Central memory CD4-positive, alpha-beta T cell (primary cell): ENCODE results near the gene RBP5.
"Not testable (repeated sequence)": the region's sequence is repeated elsewhere in the genome, so short reads cannot be mapped to it uniquely, and the experiment has no call there.

ENCODE experiments used
- DNase-seq: peaks from one replicate; pipeline ENCODE4 v3.0.0; 2022

The RBP5 gene

DNA sequence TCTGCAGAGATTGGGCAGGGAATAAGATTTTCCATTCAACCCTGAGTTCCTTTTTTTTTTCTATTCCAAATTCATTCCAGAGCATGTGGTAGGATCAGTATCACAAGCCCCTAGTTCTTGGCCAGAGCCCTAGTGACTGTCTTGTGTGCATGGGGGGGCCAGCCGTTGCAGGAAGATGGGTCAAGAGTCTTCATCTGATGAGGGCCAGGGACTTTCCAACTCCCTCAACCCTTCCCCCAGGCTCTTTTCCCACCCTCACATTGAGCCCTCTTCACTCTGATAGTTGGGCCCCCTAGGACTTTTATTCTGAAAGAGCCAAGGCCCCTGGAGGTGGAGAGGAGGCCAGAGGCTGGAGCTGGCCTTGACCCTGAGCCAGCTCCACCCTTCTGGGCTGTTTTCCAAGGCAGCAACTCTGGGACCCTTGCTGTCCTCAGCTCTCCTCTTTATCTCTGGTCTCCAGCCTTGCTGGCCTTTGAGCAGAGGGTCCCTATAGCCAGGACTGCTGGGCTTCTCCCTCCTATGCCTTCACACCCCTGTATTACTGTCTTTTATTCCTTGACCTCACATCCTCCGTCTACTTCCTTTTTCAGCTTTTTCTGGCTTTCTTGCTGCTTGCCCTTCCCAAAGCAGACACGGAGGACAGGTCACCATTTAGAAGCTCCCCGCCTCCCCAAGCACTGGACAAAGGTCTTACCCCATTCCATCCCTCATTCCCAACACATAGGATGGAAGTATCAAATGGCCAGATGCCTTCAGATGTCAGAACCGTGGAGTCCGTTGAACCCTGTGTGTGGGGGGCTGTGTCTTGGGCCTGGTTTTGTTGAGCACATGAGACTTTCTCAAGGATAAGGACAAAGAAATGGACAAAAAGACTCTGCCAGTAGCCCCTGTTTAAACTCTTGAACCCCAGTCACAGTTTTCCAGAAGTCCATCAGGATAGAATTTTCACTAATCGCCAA lies 5.6 kb downstream of the RBP5 start:
- no peak for DNase-seq

DNA sequence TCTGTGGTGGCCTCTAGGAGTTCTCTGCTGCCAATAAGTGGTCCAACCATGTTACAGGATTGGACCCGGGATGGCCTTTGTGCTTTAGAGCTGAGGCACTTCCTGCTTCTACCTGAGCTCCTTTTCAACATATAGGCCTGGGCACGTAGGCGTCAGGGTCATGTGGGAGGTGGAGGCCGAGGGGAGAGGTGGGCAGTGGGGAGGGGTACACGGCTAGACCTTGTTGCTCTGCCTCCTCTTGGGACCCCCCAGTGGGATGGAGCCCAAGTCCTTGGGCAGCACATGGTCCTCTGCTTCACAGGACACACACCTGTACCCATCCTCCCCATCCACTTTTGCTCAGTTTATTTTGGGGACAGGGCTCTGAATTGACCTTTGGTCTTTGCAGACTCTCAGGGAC lies 7.4 kb downstream of the RBP5 start:
- DNase-seq: no peak

DNA sequence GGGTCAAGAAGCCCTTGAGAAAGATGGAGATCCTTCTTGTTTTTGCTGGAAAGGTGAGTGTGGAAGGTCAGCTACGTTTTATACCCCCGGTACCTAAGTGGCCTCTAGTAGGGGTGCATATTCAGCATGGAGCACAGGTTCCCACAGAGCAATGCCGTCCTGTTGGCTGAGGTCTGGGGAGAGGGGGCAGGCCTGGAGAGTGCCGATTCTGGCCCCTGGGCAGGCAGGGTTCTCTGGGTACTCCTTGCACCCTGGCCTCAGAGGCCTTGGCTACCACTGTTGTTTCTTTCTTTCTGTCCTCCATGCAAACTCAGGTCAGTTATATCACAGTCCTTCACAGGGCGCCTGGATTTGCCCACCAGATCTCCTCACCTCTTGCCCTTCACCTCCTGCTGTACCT lies 8.5 kb downstream of the RBP5 start:
- no peak for DNase-seq

DNA sequence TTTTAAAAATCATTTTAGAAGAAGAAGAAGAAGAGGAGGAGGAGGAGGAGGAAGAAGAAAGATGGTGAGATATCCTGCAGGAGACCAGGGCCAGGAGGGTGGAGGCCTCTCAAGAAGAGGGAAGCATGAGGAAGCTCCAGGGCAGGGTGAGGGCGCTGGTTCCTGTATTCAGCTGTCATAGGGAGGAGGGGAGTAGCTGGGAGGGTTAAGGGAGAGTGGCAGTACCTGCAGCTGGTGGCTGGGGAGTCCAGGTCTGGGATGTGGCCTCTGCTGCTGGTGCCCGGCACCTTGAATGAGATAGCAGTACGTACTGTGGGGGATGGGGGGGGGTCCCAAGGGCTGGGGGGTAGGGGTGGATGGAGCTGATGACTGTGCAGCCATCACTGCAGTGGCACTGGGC lies 9.8 kb downstream of the RBP5 start:
- no peak for DNase-seq

DNA sequence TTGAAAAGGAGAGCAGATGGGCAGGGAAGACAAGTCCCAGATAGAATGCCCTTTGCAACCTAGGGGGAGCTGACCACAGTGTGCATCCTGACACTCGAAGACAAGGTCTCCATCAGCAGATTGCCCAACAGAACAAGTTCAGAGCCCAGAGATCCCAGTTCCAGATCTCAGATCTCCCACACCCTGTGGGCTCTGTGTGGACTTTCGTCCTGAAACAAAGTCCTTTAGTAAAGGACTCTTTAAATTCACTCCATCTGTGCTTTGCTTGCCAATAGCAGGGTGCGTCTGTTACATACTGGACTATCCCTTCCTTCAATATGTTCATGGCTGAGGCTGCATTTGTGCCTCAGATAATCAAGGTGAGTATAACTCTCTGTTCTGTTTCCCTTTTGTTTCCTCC lies 11.0 kb downstream of the RBP5 start:
- DNase-seq: no peak

DNA sequence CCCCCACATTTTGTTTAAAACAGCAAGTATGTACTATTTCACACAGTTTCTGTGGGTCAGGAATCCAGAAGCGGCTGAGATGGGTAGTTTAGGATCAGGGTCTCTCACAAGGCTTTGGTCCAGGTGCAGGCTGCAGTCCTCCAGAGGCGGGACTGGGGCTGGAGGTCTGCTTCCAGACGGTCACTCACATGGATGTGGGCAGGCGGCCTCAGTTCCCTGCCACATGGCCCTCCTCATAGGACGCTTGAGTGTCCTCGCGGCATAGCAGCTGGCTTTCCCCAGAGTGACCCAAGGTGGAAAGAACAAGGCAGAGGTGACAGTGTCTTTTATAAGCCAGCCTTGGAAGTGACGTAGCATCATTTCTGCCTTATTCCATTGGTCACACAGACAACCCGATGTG lies 11.8 kb downstream of the RBP5 start:
- no peak for DNase-seq

DNA sequence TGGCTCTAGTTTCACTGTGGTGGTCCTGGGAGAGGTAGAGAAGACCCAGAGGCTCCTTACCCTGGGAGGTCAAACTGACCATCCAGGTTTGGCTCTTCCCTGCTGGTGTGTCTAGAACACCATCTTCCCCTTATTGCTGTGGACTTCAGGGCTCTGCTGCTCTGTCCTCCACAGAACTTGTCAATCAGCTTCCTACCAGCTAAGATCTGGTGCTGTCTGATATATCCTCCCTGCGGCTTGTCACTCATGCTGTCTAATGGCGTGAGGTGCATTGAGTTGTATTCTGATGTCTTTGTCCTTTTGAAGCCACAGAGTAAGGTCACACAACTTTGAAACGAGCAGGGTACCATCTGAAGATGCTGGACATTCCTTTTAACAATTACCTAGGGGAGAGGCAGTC lies 12.5 kb downstream of the RBP5 start:
- DNase-seq: no peak

DNA sequence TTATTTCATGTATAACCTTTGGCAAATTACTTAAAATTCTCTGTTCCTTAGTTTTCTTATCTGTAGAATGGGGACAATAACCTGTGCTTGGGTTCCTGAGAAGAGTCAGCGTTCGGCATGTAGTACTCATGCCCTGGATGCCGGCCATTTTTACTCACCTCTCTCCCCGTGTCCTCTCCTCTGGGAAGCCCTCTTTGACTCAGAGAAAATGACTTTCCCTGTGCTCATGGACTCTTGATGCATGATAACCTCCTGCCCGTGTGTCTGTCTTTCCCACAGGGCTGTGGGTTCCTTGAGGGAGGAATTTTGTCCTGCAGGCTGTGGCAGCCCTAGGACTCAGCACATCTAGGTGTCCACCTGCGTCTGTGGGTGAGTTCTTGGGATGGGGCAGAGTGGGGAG lies 13.8 kb downstream of the RBP5 start:
- no peak for DNase-seq

DNA sequence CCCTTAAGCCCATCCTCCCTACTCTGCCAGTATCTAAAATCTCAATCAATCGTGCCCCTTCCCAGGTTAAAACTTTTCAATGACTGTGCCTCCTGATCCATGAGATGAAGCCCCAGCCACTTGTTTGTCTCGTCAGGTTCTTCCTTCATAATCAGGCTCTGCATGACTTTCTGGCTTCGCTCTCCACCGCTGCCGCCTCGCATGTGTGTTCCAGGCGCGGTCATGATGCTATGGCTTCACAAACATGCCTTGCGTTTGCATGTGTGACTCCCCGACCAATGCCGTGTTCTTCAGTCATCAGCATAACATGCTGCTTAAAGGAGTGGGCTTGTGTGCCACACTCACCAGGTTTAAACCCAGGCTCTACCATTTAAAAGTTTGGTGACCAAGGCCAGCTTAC lies 14.7 kb downstream of the RBP5 start:
- DNase-seq: no peak

DNA sequence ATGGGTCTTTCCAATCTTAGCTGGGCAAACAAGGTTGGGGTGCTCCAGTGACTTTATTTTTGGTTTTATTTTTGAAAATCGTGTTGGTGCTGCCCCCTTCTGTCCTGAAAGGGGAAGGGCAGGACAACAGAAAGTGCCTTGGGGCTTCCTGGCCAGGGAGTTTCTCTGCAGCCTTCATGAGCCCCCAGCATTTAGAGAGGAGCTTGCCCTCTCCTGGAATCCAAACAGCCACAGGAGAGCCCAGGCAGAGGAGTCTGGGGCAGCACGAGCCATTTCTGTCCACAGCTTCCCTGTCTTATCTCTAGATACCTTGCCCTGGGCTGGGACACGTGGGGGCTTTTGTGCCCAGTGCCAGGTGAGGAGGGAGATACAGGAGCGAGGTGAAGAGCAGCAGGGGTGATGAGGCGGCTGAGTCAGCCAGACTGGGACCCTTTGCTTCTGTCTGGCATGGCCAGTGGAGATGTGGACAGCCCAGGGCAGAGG lies 15.3 kb downstream of the RBP5 start:
- peak; percentile 56 for DNase-seq

DNA sequence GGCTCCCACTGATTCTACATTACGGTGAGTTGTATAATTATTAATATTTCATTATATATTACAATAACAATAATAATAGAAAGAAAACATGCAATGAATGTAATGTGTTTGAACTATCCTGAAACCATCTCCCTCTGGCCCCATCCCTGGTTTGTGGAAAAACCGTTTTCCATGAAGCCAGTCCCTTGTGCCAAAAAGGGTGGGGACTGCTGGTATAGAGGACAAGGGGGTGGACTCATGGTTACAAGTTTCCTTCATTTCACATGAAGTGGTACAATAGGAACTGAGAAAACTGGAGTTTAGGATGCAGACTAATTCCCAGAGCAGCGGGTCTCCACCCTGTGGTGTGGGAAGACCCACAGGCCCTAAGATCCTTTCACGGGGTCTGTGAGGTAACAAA lies 16.6 kb downstream of the RBP5 start:
- DNase-seq: no peak

DNA sequence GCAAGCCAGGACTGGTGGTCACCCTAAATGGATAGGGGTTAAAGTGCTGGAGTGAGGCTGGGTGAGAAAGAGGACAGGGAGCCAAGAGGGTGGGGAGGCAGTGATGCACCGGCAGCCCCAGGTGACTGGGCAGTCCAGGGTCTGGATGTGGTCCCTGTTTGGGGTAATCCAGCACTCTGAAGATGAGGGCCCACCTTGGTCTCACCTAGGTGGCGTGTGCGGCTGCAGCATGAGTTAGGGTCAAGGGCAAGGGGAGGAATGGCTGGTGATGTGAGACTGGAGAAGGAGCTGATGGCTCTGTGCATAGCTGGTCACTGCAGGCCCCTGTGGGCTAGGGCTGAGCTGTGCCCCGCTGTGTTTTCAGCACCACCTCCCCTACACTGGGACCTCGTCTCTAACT lies 18.0 kb downstream of the RBP5 start:
- DNase-seq: no peak

DNA sequence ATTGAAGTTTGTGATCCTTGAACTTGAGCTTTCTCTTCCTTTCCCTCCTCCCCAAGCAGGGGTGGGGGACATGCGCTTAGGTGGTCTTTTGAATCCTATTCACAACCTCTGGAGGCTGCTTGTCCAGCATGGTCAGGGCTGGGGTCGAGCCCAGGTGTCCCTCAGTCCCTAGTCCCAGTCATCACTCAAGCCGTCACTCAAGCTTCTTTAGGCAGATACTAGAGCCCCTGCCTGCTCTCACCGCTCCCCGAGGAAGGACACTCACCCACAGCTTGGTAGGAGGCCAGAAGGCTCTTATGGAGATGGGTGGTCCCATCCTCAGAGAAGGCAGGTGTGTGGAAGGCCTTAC lies 19.1 kb downstream of the RBP5 start:
- DNase-seq: no peak

DNA sequence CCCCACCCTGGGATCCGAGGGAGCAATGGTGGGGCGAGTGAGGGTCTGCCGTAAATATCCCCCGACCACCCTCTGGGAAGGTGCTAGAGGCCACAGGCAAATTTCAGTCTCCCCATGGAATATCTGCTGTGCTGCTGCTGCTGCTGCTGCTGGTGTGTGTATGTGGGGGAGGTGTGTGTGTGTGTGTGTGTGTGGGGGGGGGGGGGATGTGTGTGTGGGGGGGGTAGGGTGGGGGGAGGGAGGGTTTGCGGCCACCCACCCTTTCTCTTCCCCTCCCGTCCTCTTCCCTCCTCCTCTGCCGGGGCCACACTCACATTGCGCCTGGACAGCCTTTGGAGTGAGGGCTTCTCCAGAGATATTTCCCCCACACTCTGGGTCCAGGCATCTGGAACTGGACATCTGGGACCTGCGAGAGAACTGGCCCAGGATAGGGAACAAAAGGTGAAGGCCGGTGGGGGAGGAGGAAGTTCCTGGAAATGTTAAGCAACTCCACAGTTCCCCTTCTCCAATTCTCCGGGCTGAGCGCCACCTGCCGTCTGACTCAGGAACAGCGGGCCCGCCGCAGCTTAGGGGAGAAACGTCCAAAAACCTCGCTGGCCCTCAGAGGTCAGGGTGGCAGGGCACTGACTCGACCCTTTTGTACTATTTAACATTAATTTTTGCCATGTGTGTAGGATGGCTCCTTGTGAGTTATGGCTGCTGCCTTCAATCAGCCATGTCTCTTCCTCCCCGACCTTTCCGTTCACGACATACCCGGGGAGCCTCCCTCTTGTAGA lies 19.7 kb downstream of the RBP5 start, which contains the start of gene C1RL:
Gene C1RL, minus strand, starts transcription at position 419 of the 776 bp plus-strand sequence. Its CDS starts 34 bp downstream, at position 385.
- peak; percentile 56 for DNase-seq

DNA sequence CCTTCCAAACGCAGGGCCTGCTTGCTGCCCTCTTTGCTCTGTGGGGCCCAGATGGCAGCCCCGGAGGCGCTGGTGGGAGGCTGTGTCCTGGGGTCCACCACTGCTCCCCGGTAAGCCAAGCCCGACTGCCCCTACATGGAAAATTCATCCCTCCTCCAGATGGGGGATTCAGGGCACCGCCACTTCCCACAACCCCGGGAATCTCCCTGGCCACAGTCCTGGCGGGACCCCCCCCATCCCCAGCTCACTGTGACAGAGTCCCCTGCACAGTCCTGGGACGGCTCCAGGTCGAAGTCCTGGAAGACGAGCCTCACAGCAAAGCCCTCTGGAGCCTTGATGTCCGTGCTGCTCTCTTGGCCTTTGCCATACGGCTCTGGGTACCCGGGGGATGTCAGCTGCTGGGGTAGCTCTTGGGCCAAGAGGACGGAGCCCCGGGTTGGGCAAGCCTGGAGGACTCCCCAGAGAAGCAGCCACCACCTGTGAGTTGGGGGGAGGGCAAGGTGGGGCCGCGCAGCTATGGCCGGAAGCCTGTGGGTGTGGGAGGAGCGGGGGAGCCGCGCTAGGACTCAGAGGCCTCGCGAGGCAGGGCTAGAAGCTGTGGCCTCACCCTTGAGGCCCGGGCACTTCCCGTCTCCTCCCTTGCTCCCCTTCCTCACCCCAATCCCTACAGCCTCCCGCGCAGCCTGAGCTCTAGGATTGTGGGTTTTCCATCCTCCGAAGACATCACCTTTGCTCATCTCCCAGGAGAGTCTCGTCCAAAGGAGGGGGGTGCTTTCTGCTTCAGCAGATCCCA lies 20.5 kb downstream of the RBP5 start:
- DNase-seq: peak; percentile 70

DNA sequence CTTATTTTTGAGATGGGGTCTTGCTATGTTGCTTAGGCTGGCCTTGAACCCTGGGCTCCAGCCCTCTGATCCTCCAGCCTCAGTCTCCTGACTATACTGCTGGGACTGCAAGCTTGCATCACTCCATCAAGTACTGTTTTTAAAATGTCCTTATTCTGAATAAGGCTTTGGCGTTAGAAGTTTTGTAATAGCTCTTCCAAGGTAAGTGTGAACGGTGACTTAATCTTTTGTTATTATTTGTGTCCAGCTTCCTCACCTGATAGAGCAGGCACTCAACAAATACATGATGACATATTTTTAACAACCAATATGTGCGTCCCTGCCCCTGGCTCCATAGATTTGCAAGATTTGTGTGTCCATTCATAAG lies 21.1 kb downstream of the RBP5 start:
- no peak for DNase-seq

DNA sequence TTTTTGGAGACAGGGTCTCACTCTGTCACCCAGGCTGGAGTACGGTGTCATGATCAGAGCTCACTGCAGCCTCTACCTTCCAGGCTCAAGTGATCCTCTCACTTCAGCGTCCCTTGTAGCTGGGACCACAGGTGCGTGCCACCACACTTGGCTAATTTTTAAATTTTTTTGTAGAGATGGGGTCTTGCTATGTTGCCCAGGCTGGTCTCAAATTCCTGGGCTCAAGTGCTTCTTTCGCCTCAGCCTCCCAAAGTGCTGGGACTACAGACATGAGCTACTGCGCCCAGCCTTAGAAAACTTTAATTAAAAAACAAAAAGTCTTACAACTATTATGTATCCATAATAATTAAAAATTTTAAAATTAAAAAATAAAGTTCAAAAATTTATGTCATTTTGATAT lies 21.5 kb downstream of the RBP5 start:
- not testable (repeated sequence) for DNase-seq

DNA sequence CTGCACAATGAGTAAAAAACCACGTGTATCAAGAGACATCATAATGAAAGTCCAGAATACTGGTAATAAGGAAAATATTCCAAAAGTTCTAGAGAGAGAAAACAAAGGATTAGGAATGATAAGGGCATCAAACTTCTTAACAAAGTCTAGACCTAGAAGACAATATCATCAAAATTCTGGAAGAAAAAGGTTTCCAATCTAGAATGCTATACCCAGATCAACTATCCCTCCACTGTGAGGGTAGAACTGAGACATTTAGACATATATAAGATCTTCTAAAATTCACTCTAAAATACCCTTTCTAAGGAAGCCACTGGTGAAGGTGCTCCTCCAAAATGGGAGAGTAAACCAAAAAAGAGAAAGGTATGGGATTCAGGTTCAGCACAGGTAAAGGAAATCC lies 22.6 kb downstream of the RBP5 start:
- no peak for DNase-seq

DNA sequence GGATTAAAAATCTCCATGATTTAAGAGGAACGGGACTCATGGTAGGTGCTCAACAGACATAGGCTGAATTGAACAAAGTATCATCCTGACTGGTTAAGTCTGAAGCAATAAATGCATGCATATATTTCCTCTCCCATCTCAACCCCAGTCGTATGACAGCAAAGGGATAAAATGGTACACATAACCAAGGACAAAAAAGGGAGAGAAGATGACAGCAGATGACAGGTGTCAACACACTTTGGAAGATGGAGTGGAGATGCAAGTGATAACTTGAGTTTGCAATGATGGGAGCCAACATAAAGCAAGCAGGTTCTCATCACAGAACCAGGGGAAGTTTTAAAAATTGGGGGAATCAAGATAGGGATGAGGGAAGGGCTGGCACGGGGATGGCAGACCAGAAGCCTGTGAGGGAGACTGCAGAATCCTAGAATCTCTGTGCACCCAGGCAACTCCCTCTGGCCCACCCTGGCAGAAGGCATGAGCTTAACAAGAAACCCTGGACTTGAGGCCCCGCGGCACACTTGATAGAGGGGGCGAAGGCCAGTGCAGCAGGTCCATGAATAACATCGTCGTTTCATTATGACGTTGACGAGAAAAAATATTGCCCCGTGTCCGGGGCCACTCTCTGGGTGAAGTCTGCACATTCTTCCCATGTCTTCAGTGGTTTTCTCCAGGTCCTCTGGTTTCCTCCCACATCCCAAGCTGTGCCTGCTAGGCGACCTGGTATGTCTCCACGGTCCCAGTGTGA lies 24.7 kb downstream of the RBP5 start:
- DNase-seq: no peak

DNA sequence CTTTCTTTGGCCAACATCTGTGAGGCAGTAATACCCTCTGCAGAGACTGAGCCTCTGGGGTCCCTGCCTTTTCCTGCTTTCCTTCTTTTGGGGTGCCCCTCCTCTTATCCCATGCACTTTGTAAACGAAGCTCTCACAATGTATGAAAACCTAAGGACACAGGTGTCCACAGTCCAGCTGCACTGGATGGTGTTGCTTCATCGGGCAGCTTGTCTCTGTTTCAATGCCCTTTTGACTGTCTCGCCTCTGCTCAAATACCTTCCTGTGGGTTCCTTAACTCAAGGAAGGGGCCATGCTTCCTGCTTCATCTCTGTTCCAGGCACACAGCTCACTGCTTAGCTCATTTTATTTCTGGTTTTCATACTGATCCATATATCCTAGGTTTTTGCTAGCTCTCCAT lies 26.1 kb downstream of the RBP5 start:
- DNase-seq: no peak

DNA sequence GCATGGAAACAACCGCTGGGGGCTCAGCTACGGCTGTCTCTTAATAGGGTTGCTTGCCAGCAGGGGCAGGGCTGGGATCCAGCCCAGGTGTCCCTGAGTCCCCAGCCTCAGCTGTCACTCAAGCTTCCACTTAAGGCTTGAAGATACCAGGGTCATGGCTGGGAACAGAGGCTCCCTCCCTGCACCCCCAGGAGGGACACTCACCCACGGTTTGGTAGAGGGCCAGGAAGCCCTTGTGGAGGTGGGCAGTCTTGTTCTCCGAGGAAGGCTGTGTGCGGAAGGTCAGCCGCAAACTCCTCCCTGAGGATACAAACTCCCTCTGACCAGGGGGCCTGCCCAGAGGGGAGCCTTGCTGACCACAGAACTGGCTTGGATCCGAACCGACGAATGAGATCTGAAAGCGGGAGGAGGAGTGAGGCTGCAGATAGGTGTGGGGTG lies 27.0 kb downstream of the RBP5 start:
- no peak for DNase-seq

DNA sequence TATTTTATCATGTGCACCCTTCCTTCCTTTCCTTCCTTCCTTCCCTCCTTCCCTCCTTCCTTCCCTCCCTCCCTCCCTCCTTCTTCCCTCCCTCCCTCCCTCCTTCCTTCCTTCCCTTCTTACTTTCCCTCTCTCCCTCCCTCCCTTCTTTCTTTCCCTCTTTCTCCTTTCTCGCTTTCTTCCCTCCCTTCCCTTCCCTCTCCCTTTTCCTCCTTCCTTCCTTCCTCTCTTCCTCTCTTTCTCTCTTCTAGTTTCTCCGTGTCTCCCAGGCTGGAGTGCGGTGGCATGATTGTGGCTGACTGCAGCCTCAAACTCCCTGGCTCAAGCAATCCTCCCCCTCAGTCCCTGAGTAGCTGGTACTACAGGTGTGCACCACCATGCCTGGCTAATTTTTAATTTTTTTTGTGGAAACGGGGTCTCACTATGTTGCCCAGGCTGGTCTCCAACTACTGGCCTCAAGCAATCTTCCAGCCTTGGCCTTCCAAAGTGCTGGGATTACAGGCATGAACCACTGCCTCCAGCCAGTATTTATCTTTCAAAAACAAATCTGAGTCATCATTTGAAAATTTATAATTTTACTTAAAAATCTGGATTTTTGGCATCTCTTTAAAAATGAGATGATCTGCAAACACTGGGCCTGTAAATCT lies 27.5 kb downstream of the RBP5 start:
- DNase-seq: no peak
